ENCODE measurements around the gene KCND3. TPM values are rescaled to one million over a fixed set of nuclear protein-coding genes. Genes with fewer than 3 reads are reported as not detected.

Gene KCND3
- polyA plus RNA-seq, 2 donors, result 0.57 to 1.6 TPM

DNA sequence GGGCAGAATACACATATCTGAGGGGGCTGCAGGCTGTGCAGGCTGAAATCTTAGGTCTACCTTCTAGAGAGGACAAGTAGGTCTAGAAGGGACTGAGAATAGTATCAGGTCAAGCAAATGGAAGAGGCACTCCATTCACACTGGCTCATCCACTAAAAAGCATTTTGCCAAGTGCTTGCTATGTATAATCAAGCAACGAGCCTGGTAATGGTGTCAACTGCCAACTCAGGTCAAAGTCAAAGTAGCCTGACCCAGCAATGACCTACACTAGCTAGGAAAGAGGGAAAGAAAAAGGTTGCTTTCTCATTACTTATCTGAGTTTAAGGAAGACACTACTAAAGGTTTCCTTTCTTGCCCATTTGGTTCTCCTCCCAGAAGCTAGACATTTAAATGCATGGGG lies 10.8 kb downstream of the KCND3 start:
- Histone ChIP-seq H3K27ac (ENCODE audit: low read depth in 2 of 2, low read length in 1 of 2) (no peak overlapping the region), H3K9me3 (ENCODE audit: control insufficient read depth in 2 of 2, insufficient read depth in 1 of 2, low read depth in 1 of 2, low read length in 1 of 2) (no peaks in the 10 kb centered on the region), H3K36me3 (ENCODE audit: control insufficient read depth in 2 of 2, insufficient read depth in 2 of 2, low read length in 1 of 2) (peaks cover 0 to 4% of the 10 kb centered on the region in 2 donors), H3K27me3 (ENCODE audit: control insufficient read depth in 1 of 2, insufficient read depth in 2 of 2, low read length in 2 of 2) (no peaks in the 10 kb centered on the region), H3K4me3 (ENCODE audit: low read depth in 1 of 2, low read length in 2 of 2) (no peak overlapping the region), H3K4me1 (ENCODE audit: control insufficient read depth in 2 of 2, insufficient read depth in 2 of 2, low read length in 1 of 2) (no peaks in the 10 kb centered on the region)
- WGBS, 2 donors, result 27 to 29% methylated on average over 1 of the region's 1 CpG

- 76 to 82% methylated on average over 9 of the region's 9 CpGs for WGBS, 2 donors
- H3K36me3 ChIP-seq (ENCODE audit: control insufficient read depth in 2 of 2, insufficient read depth in 2 of 2, low read length in 1 of 2), result peaks cover 0 to 4% of the 10 kb centered on the region in 2 donors
- no peak overlapping the region for H3K27ac ChIP-seq (ENCODE audit: low read depth in 2 of 2, low read length in 1 of 2)
- H3K4me1 ChIP-seq (ENCODE audit: control insufficient read depth in 2 of 2, insufficient read depth in 2 of 2, low read length in 1 of 2), result no peaks in the 10 kb centered on the region
- no peaks in the 10 kb centered on the region for H3K9me3 ChIP-seq (ENCODE audit: control insufficient read depth in 2 of 2, insufficient read depth in 1 of 2, low read depth in 1 of 2, low read length in 1 of 2)
- no peak overlapping the region for H3K4me3 ChIP-seq (ENCODE audit: low read depth in 1 of 2, low read length in 2 of 2)
- no peaks in the 10 kb centered on the region for H3K27me3 ChIP-seq (ENCODE audit: control insufficient read depth in 1 of 2, insufficient read depth in 2 of 2, low read length in 2 of 2)
These were observed 12.1 kb downstream of the KCND3 start for GRCh38 chr1:111977378-111977777.

DNA sequence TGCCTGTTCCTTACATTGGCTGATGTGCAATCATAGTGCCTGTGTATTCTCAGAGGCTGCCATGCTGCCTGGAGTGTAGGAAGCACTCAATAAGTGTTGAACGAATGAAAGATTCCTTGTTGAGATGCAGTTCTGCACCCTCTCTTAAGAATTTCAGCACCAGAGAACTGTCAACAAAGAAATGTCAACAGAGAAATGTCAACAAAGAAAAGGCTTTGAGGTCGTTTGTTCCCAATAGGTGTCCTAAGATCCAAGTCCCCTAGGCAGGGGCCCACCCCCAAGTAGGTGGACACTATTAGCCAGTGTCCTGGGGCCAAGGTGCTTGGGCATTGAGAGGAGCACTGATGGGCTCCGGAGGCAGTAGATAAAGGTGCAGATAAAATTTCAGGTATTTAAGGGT lies 12.6 kb downstream of the KCND3 start:
- H3K4me3 ChIP-seq (ENCODE audit: low read depth in 1 of 2, low read length in 2 of 2), result no peak overlapping the region
- no peaks in the 10 kb centered on the region for H3K27me3 ChIP-seq (ENCODE audit: control insufficient read depth in 1 of 2, insufficient read depth in 2 of 2, low read length in 2 of 2)
- H3K4me1 ChIP-seq (ENCODE audit: control insufficient read depth in 2 of 2, insufficient read depth in 2 of 2, low read length in 1 of 2), result no peaks in the 10 kb centered on the region
- H3K36me3 ChIP-seq (ENCODE audit: control insufficient read depth in 2 of 2, insufficient read depth in 2 of 2, low read length in 1 of 2), result peaks cover 0 to 3% of the 10 kb centered on the region in 2 donors
- H3K27ac ChIP-seq (ENCODE audit: low read depth in 2 of 2, low read length in 1 of 2), result no peak overlapping the region
- H3K9me3 ChIP-seq (ENCODE audit: control insufficient read depth in 2 of 2, insufficient read depth in 1 of 2, low read depth in 1 of 2, low read length in 1 of 2), result no peaks in the 10 kb centered on the region
- WGBS, 2 donors, result 37 to 53% methylated on average over 3 of the region's 3 CpGs

DNA sequence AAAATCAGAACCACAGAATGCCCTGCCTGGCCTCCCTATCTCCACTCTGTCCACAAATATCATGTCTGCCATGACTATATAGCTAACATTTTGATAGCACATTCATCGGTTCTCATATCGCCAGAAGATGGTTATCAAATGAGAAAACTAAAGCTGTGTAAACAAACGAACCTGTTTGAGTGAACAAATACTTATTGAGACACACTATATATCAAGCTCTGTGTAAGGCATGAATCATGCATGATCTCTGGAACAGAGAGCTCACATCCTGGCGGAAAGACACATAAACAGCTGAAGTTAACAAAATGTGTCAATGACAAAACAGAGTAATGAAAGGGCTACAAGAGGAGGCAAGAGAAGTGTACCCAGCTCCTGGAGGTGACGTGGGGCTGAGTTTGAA lies 13.1 kb downstream of the KCND3 start:
- WGBS, 2 donors, result 52 to 61% methylated on average over 5 of the region's 5 CpGs

GRCh38 chr1:111973150-111973790 lies 16.2 kb downstream of the KCND3 start:
- no peaks in the 10 kb centered on the region for H3K36me3 ChIP-seq (ENCODE audit: control insufficient read depth in 2 of 2, insufficient read depth in 2 of 2, low read length in 1 of 2)
- WGBS, 2 donors, result 62 to 66% methylated on average over 3 of the region's 3 CpGs
- H3K27me3 ChIP-seq (ENCODE audit: control insufficient read depth in 1 of 2, insufficient read depth in 2 of 2, low read length in 2 of 2), result no peaks in the 10 kb centered on the region
- no peak overlapping the region for H3K4me3 ChIP-seq (ENCODE audit: low read depth in 1 of 2, low read length in 2 of 2)
- H3K4me1 ChIP-seq (ENCODE audit: control insufficient read depth in 2 of 2, insufficient read depth in 2 of 2, low read length in 1 of 2), result no peaks in the 10 kb centered on the region
- no peaks in the 10 kb centered on the region for H3K9me3 ChIP-seq (ENCODE audit: control insufficient read depth in 2 of 2, insufficient read depth in 1 of 2, low read depth in 1 of 2, low read length in 1 of 2)
- H3K27ac ChIP-seq (ENCODE audit: low read depth in 2 of 2, low read length in 1 of 2), result no peak overlapping the region

More for the DNA sequence above, 13.1 kb downstream of the KCND3 start:
- Histone ChIP-seq H3K27ac (ENCODE audit: low read depth in 2 of 2, low read length in 1 of 2) (no peak overlapping the region), H3K9me3 (ENCODE audit: control insufficient read depth in 2 of 2, insufficient read depth in 1 of 2, low read depth in 1 of 2, low read length in 1 of 2) (no peaks in the 10 kb centered on the region), H3K36me3 (ENCODE audit: control insufficient read depth in 2 of 2, insufficient read depth in 2 of 2, low read length in 1 of 2) (peaks cover 0 to 2% of the 10 kb centered on the region in 2 donors), H3K4me3 (ENCODE audit: low read depth in 1 of 2, low read length in 2 of 2) (no peak overlapping the region), H3K27me3 (ENCODE audit: control insufficient read depth in 1 of 2, insufficient read depth in 2 of 2, low read length in 2 of 2) (no peaks in the 10 kb centered on the region), H3K4me1 (ENCODE audit: control insufficient read depth in 2 of 2, insufficient read depth in 2 of 2, low read length in 1 of 2) (no peaks in the 10 kb centered on the region)

- Histone ChIP-seq H3K4me3 (ENCODE audit: low read depth in 1 of 2, low read length in 2 of 2) (no peak overlapping the region), H3K9me3 (ENCODE audit: control insufficient read depth in 2 of 2, insufficient read depth in 1 of 2, low read depth in 1 of 2, low read length in 1 of 2) (no peaks in the 10 kb centered on the region), H3K36me3 (ENCODE audit: control insufficient read depth in 2 of 2, insufficient read depth in 2 of 2, low read length in 1 of 2) (no peaks in the 10 kb centered on the region), H3K27me3 (ENCODE audit: control insufficient read depth in 1 of 2, insufficient read depth in 2 of 2, low read length in 2 of 2) (no peaks in the 10 kb centered on the region), H3K4me1 (ENCODE audit: control insufficient read depth in 2 of 2, insufficient read depth in 2 of 2, low read length in 1 of 2) (no peaks in the 10 kb centered on the region), H3K27ac (ENCODE audit: low read depth in 2 of 2, low read length in 1 of 2) (no peak overlapping the region)
- 42 to 57% methylated on average over 1 of the region's 1 CpG for WGBS, 2 donors
These were observed 18.1 kb downstream of the KCND3 start for GRCh38 chr1:111971396-111971795.

DNA sequence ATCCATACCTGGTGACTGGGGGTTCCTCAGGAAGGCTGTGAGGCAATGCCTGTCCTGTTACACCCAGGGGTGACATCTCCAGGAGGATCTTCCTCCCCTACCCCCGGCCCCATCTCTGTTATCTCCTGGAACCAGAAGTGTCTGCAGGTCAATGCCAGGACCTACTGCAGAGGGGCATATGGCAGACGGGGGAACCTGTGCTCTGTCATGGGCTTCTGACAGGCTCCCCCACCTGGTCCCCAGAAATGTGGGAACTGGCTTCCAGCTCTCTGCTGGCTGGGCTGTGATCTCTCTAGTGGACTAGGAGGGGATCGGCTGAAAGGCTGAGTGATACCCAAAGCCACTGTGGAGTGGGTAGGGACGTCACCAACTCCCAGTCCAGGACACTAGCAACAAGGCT lies 21.0 kb downstream of the KCND3 start:
- H3K4me3 ChIP-seq (ENCODE audit: low read depth in 1 of 2, low read length in 2 of 2), result no peak overlapping the region
- 67 to 73% methylated on average over 4 of the region's 4 CpGs for WGBS, 2 donors
- H3K27ac ChIP-seq (ENCODE audit: low read depth in 2 of 2, low read length in 1 of 2), result peak overlapping the region in 1 of 2 donors; percentile 27
- H3K27me3 ChIP-seq (ENCODE audit: control insufficient read depth in 1 of 2, insufficient read depth in 2 of 2, low read length in 2 of 2), result no peaks in the 10 kb centered on the region
- no peaks in the 10 kb centered on the region for H3K36me3 ChIP-seq (ENCODE audit: control insufficient read depth in 2 of 2, insufficient read depth in 2 of 2, low read length in 1 of 2)
- no peaks in the 10 kb centered on the region for H3K9me3 ChIP-seq (ENCODE audit: control insufficient read depth in 2 of 2, insufficient read depth in 1 of 2, low read depth in 1 of 2, low read length in 1 of 2)
- H3K4me1 ChIP-seq (ENCODE audit: control insufficient read depth in 2 of 2, insufficient read depth in 2 of 2, low read length in 1 of 2), result peaks cover 3 to 4% of the 10 kb centered on the region in 2 donors

DNA sequence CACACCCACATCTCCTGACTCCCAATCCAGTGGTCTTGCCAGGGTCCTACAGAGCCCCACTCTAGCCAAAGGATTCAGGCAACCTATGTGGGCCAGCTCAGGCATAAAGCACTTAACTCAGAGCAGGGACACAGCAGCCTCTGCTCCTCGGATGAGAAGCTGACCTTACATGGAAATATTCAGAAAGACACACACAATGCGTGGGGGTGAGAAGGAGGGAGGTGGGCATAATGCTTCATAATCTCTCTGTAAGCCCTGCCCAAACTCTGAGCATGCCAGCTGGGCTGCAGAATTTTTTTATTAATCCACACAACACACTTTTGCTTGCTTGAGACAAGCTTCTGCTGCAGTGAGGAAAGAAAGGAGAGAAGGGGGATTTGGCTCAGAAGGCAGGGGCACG lies 21.6 kb downstream of the KCND3 start:
- Histone ChIP-seq H3K27ac (ENCODE audit: low read depth in 2 of 2, low read length in 1 of 2) (no peak overlapping the region), H3K4me3 (ENCODE audit: low read depth in 1 of 2, low read length in 2 of 2) (no peak overlapping the region), H3K36me3 (ENCODE audit: control insufficient read depth in 2 of 2, insufficient read depth in 2 of 2, low read length in 1 of 2) (no peaks in the 10 kb centered on the region), H3K4me1 (ENCODE audit: control insufficient read depth in 2 of 2, insufficient read depth in 2 of 2, low read length in 1 of 2) (peaks cover 3 to 4% of the 10 kb centered on the region in 2 donors), H3K9me3 (ENCODE audit: control insufficient read depth in 2 of 2, insufficient read depth in 1 of 2, low read depth in 1 of 2, low read length in 1 of 2) (no peaks in the 10 kb centered on the region), H3K27me3 (ENCODE audit: control insufficient read depth in 1 of 2, insufficient read depth in 2 of 2, low read length in 2 of 2) (no peaks in the 10 kb centered on the region)
- 66 to 70% methylated on average over 3 of the region's 3 CpGs for WGBS, 2 donors

DNA sequence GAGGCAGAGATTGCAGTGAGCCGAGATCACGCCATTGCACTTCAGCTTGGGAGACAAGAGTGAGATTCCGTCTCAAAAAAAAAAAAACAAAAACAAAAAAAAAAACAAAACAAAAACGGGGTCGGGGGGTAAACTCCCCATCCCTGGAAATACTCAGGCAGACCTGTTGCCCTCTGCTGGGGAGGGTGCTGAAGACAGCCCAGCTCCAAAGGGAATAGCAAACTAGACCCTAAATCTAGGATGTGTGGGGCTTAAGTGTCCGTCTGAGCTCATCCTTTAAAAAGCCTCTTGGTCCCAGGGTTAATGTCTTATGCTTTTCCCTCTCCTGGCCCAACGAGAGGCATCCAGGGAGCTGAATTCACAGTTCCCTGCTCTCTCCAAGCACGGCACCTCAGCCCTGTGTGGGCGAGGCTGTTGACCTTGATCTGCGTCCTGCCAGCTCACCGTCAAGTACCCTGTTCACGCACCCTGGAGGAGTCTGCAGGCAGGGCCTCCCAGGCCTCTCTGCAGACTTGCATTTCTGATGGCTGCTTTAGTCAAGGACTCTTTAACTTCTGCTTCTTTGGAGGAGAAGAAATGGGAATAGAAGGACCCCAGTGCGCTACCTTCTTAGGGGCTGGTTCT lies 22.3 kb downstream of the KCND3 start:
- no peaks in the 10 kb centered on the region for H3K27me3 ChIP-seq (ENCODE audit: control insufficient read depth in 1 of 2, insufficient read depth in 2 of 2, low read length in 2 of 2)
- WGBS, 2 donors, result 61 to 73% methylated on average over 13 of the region's 13 CpGs
- no peak overlapping the region for H3K4me3 ChIP-seq (ENCODE audit: low read depth in 1 of 2, low read length in 2 of 2)
- H3K9me3 ChIP-seq (ENCODE audit: control insufficient read depth in 2 of 2, insufficient read depth in 1 of 2, low read depth in 1 of 2, low read length in 1 of 2), result no peaks in the 10 kb centered on the region
- no peaks in the 10 kb centered on the region for H3K36me3 ChIP-seq (ENCODE audit: control insufficient read depth in 2 of 2, insufficient read depth in 2 of 2, low read length in 1 of 2)
- no peak overlapping the region for H3K27ac ChIP-seq (ENCODE audit: low read depth in 2 of 2, low read length in 1 of 2)
- H3K4me1 ChIP-seq (ENCODE audit: control insufficient read depth in 2 of 2, insufficient read depth in 2 of 2, low read length in 1 of 2), result peaks cover 3 to 4% of the 10 kb centered on the region in 2 donors

All from esophagus (tissue), 2 donors.